Prostate gland (tissue), 2 donors: Measurements from ENCODE around the gene WFDC9. TPM values are rescaled to one million over a fixed set of nuclear protein-coding genes. Genes with fewer than 3 reads are reported as not detected.

Experiments used
- DNase-seq: peaks from one replicate; pipeline ENCODE4 v3.0.0-alpha.2; 2019; ENCODE audit warnings: low spot score
- H3K27ac ChIP-seq, 2 donors: fragments of 200-600 bp; sonication (generic); 2 replicates each; pipeline ENCODE4 v1.5.1; 2017 to 2019
- H3K27me3 ChIP-seq: fragments of 200-600 bp; sonication (generic); replicated peaks from 2 replicates; pipeline ENCODE4 v1.5.1; 2019; ENCODE audit not compliant: insufficient read depth
- H3K36me3 ChIP-seq, 2 donors: fragments of 200-600 bp; sonication (generic); 1 replicate in 1 of 2; 2 replicates in 1 of 2; pipeline versions ENCODE4 v1.5.1 to v1.8.1; 2017 to 2019
- H3K4me1 ChIP-seq: fragments of 200-600 bp; sonication (generic); replicated peaks from 2 replicates; pipeline ENCODE4 v1.5.1; 2019
- H3K4me3 ChIP-seq, 2 donors: fragments of 200-600 bp; sonication (generic); 2 replicates each; pipeline ENCODE4 v1.5.1; 2017 to 2019
- H3K9me3 ChIP-seq: fragments of 200-600 bp; sonication (generic); 2 replicates; pipeline ENCODE4 v1.5.1; 2017
- POLR2A ChIP-seq: fragments of 450-650 bp; IDR thresholded peaks from one replicate; pipeline ENCODE4 v1.6.1; 2016; ENCODE audit warnings: antibody characterized with exemption, mild to moderate bottlenecking
- POLR2AphosphoS5 ChIP-seq: sonication (generic); formaldehyde crosslinking; IDR thresholded peaks from one replicate; pipeline ENCODE4 v1.6.1; 2017; ENCODE audit warnings: antibody characterized with exemption
- WGBS: methylation state at CpG from one replicate; pipeline ENCODE4 v1.1.5; 2018; 5-methylcytosine and 5-hydroxymethylcytosine counted together
- intact Hi-C: fragments of 100-400 bp; cut with DNase I; formaldehyde crosslinking; loops from one replicate; pipeline ENCODE4 v1.14.2; 2022
- total RNA-seq, 2 donors: library from RNA; depleted of rRNA; stranded (reverse); fragments of >200 nt; gene quantifications; one replicate each; pipeline ENCODE4 v1.1.0, GENCODE V29; 2016
- TF ChIP-seq, protein P1 (sequence below), 4 experiments: fragments of 200-600 bp in 2 of 4; fragments of 450-650 bp in 2 of 4; sonication (generic) in 2 of 4; IDR thresholded peaks; 1 replicate in 3 of 4; 2 replicates in 1 of 4; pipeline ENCODE4 v1.5.1; 2016 to 2019; ENCODE audit warnings: antibody characterized with exemption in 4 of 4, mild to moderate bottlenecking in 2 of 4, moderate library complexity in 2 of 4

The WFDC9 gene
- total RNA-seq, 2 donors from 2014 or later: not detected

GRCh38 chr20:45636513-45636912 lies 5.4 kb upstream of the WFDC9 start:
- no peaks in the 10 kb centered on the region for H3K4me1 ChIP-seq
- H3K27me3 ChIP-seq: no peaks in the 10 kb centered on the region
- H3K27ac ChIP-seq: no peak overlapping the region
- no peaks in the 10 kb centered on the region for H3K36me3 ChIP-seq
- intact Hi-C loops: no loop called here
- WGBS: 88% methylated on average over 1 of the region's 1 CpG
- no peaks in the 10 kb centered on the region for H3K9me3 ChIP-seq
- TF ChIP-seq POLR2AphosphoS5 (no peak), POLR2A (no peak)
- TF ChIP-seq, protein P1, sequence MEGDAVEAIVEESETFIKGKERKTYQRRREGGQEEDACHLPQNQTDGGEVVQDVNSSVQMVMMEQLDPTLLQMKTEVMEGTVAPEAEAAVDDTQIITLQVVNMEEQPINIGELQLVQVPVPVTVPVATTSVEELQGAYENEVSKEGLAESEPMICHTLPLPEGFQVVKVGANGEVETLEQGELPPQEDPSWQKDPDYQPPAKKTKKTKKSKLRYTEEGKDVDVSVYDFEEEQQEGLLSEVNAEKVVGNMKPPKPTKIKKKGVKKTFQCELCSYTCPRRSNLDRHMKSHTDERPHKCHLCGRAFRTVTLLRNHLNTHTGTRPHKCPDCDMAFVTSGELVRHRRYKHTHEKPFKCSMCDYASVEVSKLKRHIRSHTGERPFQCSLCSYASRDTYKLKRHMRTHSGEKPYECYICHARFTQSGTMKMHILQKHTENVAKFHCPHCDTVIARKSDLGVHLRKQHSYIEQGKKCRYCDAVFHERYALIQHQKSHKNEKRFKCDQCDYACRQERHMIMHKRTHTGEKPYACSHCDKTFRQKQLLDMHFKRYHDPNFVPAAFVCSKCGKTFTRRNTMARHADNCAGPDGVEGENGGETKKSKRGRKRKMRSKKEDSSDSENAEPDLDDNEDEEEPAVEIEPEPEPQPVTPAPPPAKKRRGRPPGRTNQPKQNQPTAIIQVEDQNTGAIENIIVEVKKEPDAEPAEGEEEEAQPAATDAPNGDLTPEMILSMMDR (IDR thresholded peaks at IDR 0.05): no peak
- H3K4me3 ChIP-seq: no peak overlapping the region
- no peak for DNase-seq

- TF ChIP-seq, protein P1 (IDR thresholded peaks at IDR 0.05): no peak
- TF ChIP-seq POLR2A (no peak), POLR2AphosphoS5 (no peak)
- Histone ChIP-seq H3K27me3 (no peaks in the 10 kb centered on the region), H3K4me3 (no peak overlapping the region), H3K36me3 (no peaks in the 10 kb centered on the region), H3K9me3 (no peaks in the 10 kb centered on the region), H3K4me1 (no peaks in the 10 kb centered on the region), H3K27ac (no peak overlapping the region)
- no peak for DNase-seq
- intact Hi-C loops: no loop called here
Measured at GRCh38 chr20:45630371-45630770, 713 bp downstream of the WFDC9 start.

- DNase-seq: no peak
- WGBS: 12% methylated on average over 9 of the region's 9 CpGs
- H3K27ac ChIP-seq: no peak within 1 kb of the TSS
- H3K4me3 ChIP-seq: no peak within 1 kb of the TSS
- H3K27me3 ChIP-seq: no peaks in the 10 kb centered on the region
- no peak for TF ChIP-seq POLR2A
- TF ChIP-seq, protein P1 (IDR thresholded peaks at IDR 0.05): peak in 3 of 4 experiments; percentile 14 to 53 (median 16)
- H3K4me1 ChIP-seq: no peaks in the 10 kb centered on the region
- intact Hi-C loops: no loop called here
- no peaks in the 10 kb centered on the region for H3K36me3 ChIP-seq
- H3K9me3 ChIP-seq: no peaks in the 10 kb centered on the region
Measured at GRCh38 chr20:45629496-45630100, 1.5 kb downstream of the WFDC9 start, which contains the start of gene WFDC10A. TSS of gene WFDC10A (plus strand) at chr20:45629739. CDS start at chr20:45629814, 75 bp downstream.

- no peak for DNase-seq
- Histone ChIP-seq H3K4me3 (no peak overlapping the region), H3K27ac (no peak overlapping the region), H3K9me3 (no peaks in the 10 kb centered on the region), H3K36me3 (no peaks in the 10 kb centered on the region), H3K4me1 (no peaks in the 10 kb centered on the region), H3K27me3 (no peaks in the 10 kb centered on the region)
- TF ChIP-seq POLR2A: no peak
- no peak for TF ChIP-seq POLR2AphosphoS5
- TF ChIP-seq, protein P1 (IDR thresholded peaks at IDR 0.05): no peak
- intact Hi-C loops: no loop called here
- 68% methylated on average over 2 of the region's 2 CpGs for WGBS
Measured at GRCh38 chr20:45626540-45626939, 4.5 kb downstream of the WFDC9 start.

DNA sequence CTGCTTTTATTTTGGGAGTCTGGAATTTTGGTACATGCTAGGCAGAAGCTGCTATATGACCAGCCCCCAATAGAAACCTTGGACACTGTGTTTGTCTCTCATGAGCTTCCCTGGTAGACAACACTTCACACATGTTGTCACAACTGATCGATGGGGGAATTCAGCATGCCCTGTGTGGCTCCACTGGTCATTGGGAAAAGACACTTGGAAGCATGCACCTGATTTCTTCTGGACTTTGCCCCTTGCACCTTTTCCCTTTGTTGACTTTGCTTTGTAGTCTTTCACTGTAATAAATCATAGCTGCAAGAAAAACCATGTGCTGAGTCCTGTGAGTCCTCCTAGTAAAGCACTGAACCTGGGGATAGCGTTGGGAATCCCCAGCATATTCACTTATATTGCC lies 9.5 kb downstream of the WFDC9 start:
- 56% methylated on average over 2 of the region's 2 CpGs for WGBS

More for the DNA sequence above, 9.5 kb downstream of the WFDC9 start:
- intact Hi-C loops: no loop called here
- H3K4me1 ChIP-seq: no peaks in the 10 kb centered on the region
- H3K27ac ChIP-seq: no peak overlapping the region
- H3K4me3 ChIP-seq: no peak overlapping the region
- no peaks in the 10 kb centered on the region for H3K27me3 ChIP-seq
- no peak for TF ChIP-seq POLR2A
- no peaks in the 10 kb centered on the region for H3K9me3 ChIP-seq
- H3K36me3 ChIP-seq: no peaks in the 10 kb centered on the region
- DNase-seq: no peak
